Measurements from ENCODE around the gene DACT2. TPM values are rescaled to one million over a fixed set of nuclear protein-coding genes. Genes with fewer than 3 reads are reported as not detected.
A peak's percentile ranks its signal among the peaks of the same experiment; 100 is the strongest.

The DACT2 gene
- total and polyA plus RNA-seq, 8 donors, result 0.87 to 6.5 (median 3.1) TPM

DNA sequence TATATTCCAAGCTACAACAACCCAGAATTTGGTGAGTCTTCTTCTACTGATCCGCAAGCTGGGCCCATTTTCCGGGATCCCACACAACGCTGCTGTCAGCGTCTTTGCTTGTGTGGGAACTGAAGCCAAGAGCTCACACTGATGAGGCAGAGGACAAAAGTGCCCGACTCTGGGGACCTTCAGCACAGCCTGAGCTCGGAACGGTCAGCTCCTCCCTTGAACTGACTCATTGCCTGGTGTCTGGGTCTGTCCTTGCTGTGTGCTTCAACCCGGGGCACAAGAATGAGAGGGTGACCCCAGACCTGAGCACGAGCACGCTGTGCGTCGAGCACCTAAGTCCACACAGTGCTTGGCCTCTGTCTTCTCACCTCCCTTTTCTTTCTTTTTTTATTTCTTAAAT, 33.5 kb downstream of the DACT2 start:
- no peak for ATAC-seq
- intact Hi-C loops (cut with DNase I), result no loop called here
- Histone ChIP-seq H3K9me3 (no peaks in the 10 kb centered on the region), H3K4me1 (no peaks in the 10 kb centered on the region), H3K4me3 (no peak overlapping the region), H3K27ac (no peak overlapping the region), H3K36me3 (no peaks in the 10 kb centered on the region), H3K27me3 (no peaks in the 10 kb centered on the region)
- no peak for TF ChIP-seq CTCF (IDR thresholded peaks at IDR 0.05)
- FAIRE-seq, result no peak
- 80 to 83% methylated on average over 12 of the region's 12 CpGs for WGBS, 2 donors
- DNase-seq, result no peak

DNA sequence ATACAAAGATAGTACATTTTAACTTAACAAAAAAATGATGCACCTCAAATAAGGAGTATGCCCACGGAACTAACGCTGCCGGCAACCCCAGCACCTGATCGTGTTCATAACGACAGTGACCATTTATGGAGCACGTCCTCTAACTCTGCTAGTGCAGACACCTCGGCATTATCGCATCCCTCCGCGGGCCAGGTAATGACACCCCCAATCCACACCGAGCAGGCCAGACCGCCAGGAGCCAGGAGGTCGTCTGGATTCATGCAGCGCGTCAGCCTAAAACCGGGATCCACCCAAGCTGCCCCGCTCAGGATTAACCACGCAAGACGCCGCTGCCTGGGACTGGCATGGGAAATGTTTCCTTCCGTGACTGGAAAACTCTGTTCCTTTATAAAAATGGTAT, 34.1 kb downstream of the DACT2 start:
- Histone ChIP-seq H3K27ac (no peak overlapping the region), H3K9me3 (no peaks in the 10 kb centered on the region), H3K36me3 (no peaks in the 10 kb centered on the region), H3K27me3 (no peaks in the 10 kb centered on the region), H3K4me3 (no peak overlapping the region), H3K4me1 (no peaks in the 10 kb centered on the region)
- no peak for ATAC-seq
- DNase-seq, result no peak
- intact Hi-C loops (cut with DNase I), result no loop called here
- TF ChIP-seq CTCF (IDR thresholded peaks at IDR 0.05), result no peak
- 95 to 96% methylated on average over 21 of the region's 21 CpGs for WGBS, 2 donors
- no peak for FAIRE-seq

- intact Hi-C loops (cut with DNase I), result no loop called here
- TF ChIP-seq CTCF (IDR thresholded peaks at IDR 0.05), result no peak
- H3K4me1 ChIP-seq, result no peaks in the 10 kb centered on the region
- FAIRE-seq (no peak), ATAC-seq (no peak), DNase-seq (no peak)
- no peaks in the 10 kb centered on the region for H3K9me3 ChIP-seq
- no peaks in the 10 kb centered on the region for H3K36me3 ChIP-seq
- H3K27me3 ChIP-seq, result no peaks in the 10 kb centered on the region
- H3K4me3 ChIP-seq, result no peak overlapping the region
- no peak overlapping the region for H3K27ac ChIP-seq
- 81 to 88% methylated on average over 4 to 6 of the region's 6 CpGs for WGBS, 2 donors
Measured at GRCh38 chr6:168284187-168284586, 35.4 kb downstream of the DACT2 start.

DNA sequence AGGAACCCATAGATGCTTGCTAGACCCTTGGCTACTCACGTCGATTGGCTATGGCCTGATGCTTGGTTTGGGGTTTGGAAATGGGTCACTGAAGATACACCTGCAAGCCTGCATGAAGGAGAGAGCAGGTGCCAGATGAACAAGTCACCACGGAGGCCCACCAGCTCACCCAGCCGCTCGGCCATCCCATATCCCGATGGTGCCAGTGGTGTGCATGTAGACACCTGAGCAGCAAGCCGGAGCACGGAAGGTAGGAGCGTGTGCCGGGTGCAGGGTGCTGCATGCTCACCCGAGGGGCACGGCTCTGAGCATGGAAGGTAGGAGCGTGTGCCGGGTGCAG, 35.9 kb downstream of the DACT2 start:
- TF ChIP-seq CTCF (IDR thresholded peaks at IDR 0.05), result no peak
- DNase-seq (peak in 1 of 6 donors; percentile 9), FAIRE-seq (no peak), ATAC-seq (no peak)
- no peaks in the 10 kb centered on the region for H3K27me3 ChIP-seq
- no peaks in the 10 kb centered on the region for H3K9me3 ChIP-seq
- 94 to 95% methylated on average over 14 of the region's 14 CpGs for WGBS, 2 donors
- H3K27ac ChIP-seq, result no peak overlapping the region
- no peaks in the 10 kb centered on the region for H3K36me3 ChIP-seq
- intact Hi-C loops (cut with DNase I), result no loop called here
- H3K4me3 ChIP-seq, result no peak overlapping the region
- H3K4me1 ChIP-seq, result no peaks in the 10 kb centered on the region

GRCh38 chr6:168282985-168283685, 36.4 kb downstream of the DACT2 start:
- H3K27ac ChIP-seq, result no peak overlapping the region
- H3K4me1 ChIP-seq, result no peaks in the 10 kb centered on the region
- 77 to 79% methylated on average over 20 of the region's 20 CpGs for WGBS, 2 donors
- peak in 1 of 4 donors; percentile 19 for ATAC-seq
- DNase-seq, result no peak
- no peak overlapping the region for H3K4me3 ChIP-seq
- H3K27me3 ChIP-seq, result no peaks in the 10 kb centered on the region
- no peak for FAIRE-seq
- H3K9me3 ChIP-seq, result no peaks in the 10 kb centered on the region
- no peaks in the 10 kb centered on the region for H3K36me3 ChIP-seq
- TF ChIP-seq CTCF (IDR thresholded peaks at IDR 0.05), result no peak
- intact Hi-C loops (cut with DNase I), result no loop called here
